ENCODE results near the gene MICAL3. TPM values are rescaled to one million over a fixed set of nuclear protein-coding genes. Genes with fewer than 3 reads are reported as not detected.

MICAL3 gene
- total and polyA plus RNA-seq, 9 of the 15 experiments (the other 6 are each of a cell fraction or from before 2014, with no cell fraction given), result 0.53 to 32.1 (median 12.3) TPM

DNA sequence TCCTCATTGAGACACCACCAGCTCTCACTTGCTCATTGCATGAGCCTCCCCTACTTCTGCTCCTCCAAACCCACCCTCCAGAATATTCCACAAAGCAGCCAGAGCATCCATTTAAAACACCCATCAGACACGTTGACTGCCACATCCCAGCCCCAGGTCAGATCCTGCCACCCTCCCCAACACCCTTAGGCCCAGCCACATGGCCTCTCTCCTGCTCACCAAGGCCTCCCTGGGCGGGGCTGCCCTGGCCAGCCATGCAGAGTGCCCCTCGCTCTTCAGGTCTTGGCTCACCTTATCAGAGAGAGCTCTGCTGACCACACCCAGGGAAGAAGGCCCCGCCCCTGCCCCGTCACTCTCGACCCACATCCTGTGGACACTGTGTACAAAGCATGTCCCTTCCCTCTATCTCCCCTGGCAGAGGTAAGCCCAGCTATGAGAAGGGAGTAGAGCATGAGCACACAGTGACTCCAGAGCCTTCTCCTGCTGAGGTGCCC, 106.8 kb downstream of the MICAL3 start (continued):
- TF ChIP-seq, protein P1, sequence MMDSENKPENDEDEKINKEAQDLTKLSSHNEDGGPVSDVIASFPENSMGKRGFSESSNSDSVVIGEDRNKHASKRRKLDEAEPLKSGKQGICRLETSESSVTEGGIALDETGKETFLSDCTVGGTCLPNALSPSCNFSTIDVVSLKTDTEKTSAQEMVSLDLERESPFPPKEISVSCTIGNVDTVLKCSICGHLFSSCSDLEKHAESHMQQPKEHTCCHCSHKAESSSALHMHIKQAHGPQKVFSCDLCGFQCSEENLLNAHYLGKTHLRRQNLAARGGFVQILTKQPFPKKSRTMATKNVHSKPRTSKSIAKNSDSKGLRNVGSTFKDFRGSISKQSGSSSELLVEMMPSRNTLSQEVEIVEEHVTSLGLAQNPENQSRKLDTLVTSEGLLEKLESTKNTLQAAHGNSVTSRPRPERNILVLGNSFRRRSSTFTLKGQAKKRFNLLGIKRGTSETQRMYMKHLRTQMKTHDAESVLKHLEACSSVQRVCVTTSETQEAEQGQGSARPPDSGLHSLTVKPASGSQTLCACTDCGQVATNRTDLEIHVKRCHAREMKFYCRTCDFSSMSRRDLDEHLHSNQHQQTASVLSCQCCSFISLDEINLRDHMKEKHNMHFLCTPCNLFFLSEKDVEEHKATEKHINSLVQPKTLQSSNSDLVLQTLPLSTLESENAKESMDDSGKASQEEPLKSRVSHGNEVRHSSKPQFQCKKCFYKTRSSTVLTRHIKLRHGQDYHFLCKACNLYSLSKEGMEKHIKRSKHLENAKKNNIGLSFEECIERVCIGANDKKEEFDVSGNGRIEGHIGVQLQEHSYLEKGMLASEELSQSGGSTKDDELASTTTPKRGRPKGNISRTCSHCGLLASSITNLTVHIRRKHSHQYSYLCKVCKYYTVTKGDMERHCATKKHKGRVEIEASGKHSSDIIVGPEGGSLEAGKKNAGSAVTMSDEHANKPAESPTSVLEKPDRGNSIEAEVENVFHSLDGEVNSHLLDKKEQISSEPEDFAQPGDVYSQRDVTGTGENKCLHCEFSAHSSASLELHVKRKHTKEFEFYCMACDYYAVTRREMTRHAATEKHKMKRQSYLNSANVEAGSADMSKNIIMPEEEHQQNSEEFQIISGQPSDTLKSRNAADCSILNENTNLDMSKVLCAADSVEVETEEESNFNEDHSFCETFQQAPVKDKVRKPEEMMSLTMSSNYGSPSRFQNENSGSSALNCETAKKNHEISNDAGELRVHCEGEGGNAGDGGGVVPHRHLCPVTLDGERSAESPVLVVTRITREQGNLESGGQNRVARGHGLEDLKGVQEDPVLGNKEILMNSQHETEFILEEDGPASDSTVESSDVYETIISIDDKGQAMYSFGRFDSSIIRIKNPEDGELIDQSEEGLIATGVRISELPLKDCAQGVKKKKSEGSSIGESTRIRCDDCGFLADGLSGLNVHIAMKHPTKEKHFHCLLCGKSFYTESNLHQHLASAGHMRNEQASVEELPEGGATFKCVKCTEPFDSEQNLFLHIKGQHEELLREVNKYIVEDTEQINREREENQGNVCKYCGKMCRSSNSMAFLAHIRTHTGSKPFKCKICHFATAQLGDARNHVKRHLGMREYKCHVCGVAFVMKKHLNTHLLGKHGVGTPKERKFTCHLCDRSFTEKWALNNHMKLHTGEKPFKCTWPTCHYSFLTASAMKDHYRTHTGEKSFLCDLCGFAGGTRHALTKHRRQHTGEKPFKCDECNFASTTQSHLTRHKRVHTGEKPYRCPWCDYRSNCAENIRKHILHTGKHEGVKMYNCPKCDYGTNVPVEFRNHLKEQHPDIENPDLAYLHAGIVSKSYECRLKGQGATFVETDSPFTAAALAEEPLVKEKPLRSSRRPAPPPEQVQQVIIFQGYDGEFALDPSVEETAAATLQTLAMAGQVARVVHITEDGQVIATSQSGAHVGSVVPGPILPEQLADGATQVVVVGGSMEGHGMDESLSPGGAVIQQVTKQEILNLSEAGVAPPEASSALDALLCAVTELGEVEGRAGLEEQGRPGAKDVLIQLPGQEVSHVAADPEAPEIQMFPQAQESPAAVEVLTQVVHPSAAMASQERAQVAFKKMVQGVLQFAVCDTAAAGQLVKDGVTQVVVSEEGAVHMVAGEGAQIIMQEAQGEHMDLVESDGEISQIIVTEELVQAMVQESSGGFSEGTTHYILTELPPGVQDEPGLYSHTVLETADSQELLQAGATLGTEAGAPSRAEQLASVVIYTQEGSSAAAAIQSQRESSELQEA (IDR thresholded peaks at IDR 0.05; ENCODE audit: low read depth), result 0 out of 2 replicates have a peak, but pooled peaks have one; percentile 17
- TF ChIP-seq, protein P2, sequence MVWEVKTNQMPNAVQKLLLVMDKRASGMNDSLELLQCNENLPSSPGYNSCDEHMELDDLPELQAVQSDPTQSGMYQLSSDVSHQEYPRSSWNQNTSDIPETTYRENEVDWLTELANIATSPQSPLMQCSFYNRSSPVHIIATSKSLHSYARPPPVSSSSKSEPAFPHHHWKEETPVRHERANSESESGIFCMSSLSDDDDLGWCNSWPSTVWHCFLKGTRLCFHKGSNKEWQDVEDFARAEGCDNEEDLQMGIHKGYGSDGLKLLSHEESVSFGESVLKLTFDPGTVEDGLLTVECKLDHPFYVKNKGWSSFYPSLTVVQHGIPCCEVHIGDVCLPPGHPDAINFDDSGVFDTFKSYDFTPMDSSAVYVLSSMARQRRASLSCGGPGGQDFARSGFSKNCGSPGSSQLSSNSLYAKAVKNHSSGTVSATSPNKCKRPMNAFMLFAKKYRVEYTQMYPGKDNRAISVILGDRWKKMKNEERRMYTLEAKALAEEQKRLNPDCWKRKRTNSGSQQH (CRISPR knock-in tag; IDR thresholded peaks at IDR 0.05), result 0 out of 2 replicates have a peak, but pooled peaks have one; percentile 76
- peak; percentile 39; the same call in 1 of the 2 replicates for TF ChIP-seq GABPA (tag; conservative IDR thresholded peaks at IDR 0.05; ENCODE audit: low read depth)
- no peak for TF ChIP-seq HNRNPUL1 (IDR thresholded peaks at IDR 0.05; ENCODE audit: low read length)
- TF ChIP-seq ZNF165 (CRISPR knock-in tag; IDR thresholded peaks at IDR 0.05; ENCODE audit: borderline replicate concordance), result no peak
- TF ChIP-seq, protein P3, sequence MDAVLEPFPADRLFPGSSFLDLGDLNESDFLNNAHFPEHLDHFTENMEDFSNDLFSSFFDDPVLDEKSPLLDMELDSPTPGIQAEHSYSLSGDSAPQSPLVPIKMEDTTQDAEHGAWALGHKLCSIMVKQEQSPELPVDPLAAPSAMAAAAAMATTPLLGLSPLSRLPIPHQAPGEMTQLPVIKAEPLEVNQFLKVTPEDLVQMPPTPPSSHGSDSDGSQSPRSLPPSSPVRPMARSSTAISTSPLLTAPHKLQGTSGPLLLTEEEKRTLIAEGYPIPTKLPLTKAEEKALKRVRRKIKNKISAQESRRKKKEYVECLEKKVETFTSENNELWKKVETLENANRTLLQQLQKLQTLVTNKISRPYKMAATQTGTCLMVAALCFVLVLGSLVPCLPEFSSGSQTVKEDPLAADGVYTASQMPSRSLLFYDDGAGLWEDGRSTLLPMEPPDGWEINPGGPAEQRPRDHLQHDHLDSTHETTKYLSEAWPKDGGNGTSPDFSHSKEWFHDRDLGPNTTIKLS (IDR thresholded peaks at IDR 0.05; ENCODE audit: borderline replicate concordance, low read depth), result peak; percentile 40; the same call in 1 of the 2 replicates
- TF ChIP-seq DMBX1 (CRISPR knock-in tag; IDR thresholded peaks at IDR 0.05; ENCODE audit: borderline replicate concordance), result peak; percentile 42; the same call in 1 of the 2 replicates
- no peak for TF ChIP-seq TAF7 (tag; IDR thresholded peaks at IDR 0.05)
- 0 out of 2 replicates have a peak, but pooled peaks have one; percentile 31 for TF ChIP-seq EP300 (IDR thresholded peaks at IDR 0.05; ENCODE audit: low read length)
- no peak for TF ChIP-seq RBM34 (IDR thresholded peaks at IDR 0.05; ENCODE audit: borderline replicate concordance, insufficient read depth, low read length)
- TF ChIP-seq ATF1 (CRISPR knock-in tag; IDR thresholded peaks at IDR 0.05), result no peak
- peak; percentile 64 for TF ChIP-seq ATF1 (tag; IDR thresholded peaks at IDR 0.05)
- TF ChIP-seq HDAC2 (IDR thresholded peaks at IDR 0.05), result no peak; the same call in 1 of the 2 replicates
- peak; percentile 74 for TF ChIP-seq DPF2 (IDR thresholded peaks at IDR 0.05)
- TF ChIP-seq, protein P4, sequence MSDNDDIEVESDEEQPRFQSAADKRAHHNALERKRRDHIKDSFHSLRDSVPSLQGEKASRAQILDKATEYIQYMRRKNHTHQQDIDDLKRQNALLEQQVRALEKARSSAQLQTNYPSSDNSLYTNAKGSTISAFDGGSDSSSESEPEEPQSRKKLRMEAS (CRISPR knock-in tag; IDR thresholded peaks at IDR 0.05), result peak; percentile 11; the same call in 1 of the 2 replicates
- TF ChIP-seq ARID1B (IDR thresholded peaks at IDR 0.05), result peak; percentile 71
- peak; percentile 37; the same call in 1 of the 2 replicates for TF ChIP-seq CREB1 (IDR thresholded peaks at IDR 0.05)
- TF ChIP-seq CREB1 (CRISPR knock-in tag; IDR thresholded peaks at IDR 0.05), result 0 out of 2 replicates have a peak, but pooled peaks have one; percentile 12
- TF ChIP-seq ATF7 (IDR thresholded peaks at IDR 0.05), result 0 out of 2 replicates have a peak, but pooled peaks have one; percentile 28

All from K562 (cell line).